NCI-H82 treated with DMSO at 0.1 percent for 48 hours (cell line): ENCODE results near the gene PNMA8B.

ENCODE experiments used
- DNase-seq: peaks from one replicate; lab custom pipeline; 2025; ENCODE audit not compliant: unreplicated experiment; lab: John Stamatoyannopoulos, UW

Gene PNMA8B

GRCh38 chr19:46487802-46488445 lies 7.7 kb downstream of the PNMA8B start:
- DNase-seq = peak; percentile 36

- DNase-seq = no peak
Measured at GRCh38 chr19:46487178-46487801, 8.4 kb downstream of the PNMA8B start.

- DNase-seq = no peak
Measured at GRCh38 chr19:46486358-46486757, 9.3 kb downstream of the PNMA8B start.

- no peak for DNase-seq
Measured at GRCh38 chr19:46484656-46485055, 11.0 kb downstream of the PNMA8B start.

- DNase-seq = no peak
Measured at GRCh38 chr19:46482631-46483030, 13.0 kb downstream of the PNMA8B start.

- no peak for DNase-seq
Measured at GRCh38 chr19:46481947-46482346, 13.7 kb downstream of the PNMA8B start.

GRCh38 chr19:46481223-46481848 lies 14.3 kb downstream of the PNMA8B start:
- DNase-seq = no peak

GRCh38 chr19:46480415-46480814 lies 15.3 kb downstream of the PNMA8B start:
- DNase-seq = no peak

- DNase-seq = no peak
Measured at GRCh38 chr19:46478356-46478986, 17.2 kb downstream of the PNMA8B start.

GRCh38 chr19:46475986-46476385 lies 19.7 kb downstream of the PNMA8B start:
- no peak for DNase-seq

- no peak for DNase-seq
Measured at GRCh38 chr19:46474211-46474610, 21.5 kb downstream of the PNMA8B start.

- DNase-seq = no peak
Measured at GRCh38 chr19:46472592-46472991, 23.1 kb downstream of the PNMA8B start.

- no peak for DNase-seq
Measured at GRCh38 chr19:46471811-46472543, 23.7 kb downstream of the PNMA8B start.

- DNase-seq = peak; percentile 68
Measured at GRCh38 chr19:46471116-46471733, 24.4 kb downstream of the PNMA8B start, which contains the start of gene PNMA8A. Gene PNMA8A (minus strand): TSS chr19:46471563. CDS start chr19:46471035, 528 bp downstream.

- no peak for DNase-seq
Measured at GRCh38 chr19:46470376-46470775, 25.3 kb downstream of the PNMA8B start.

GRCh38 chr19:46469541-46470185 lies 26.0 kb downstream of the PNMA8B start:
- no peak for DNase-seq

- DNase-seq = no peak
Measured at GRCh38 chr19:46466536-46467196, 29.0 kb downstream of the PNMA8B start.

GRCh38 chr19:46463516-46463915 lies 32.2 kb downstream of the PNMA8B start:
- DNase-seq = no peak

GRCh38 chr19:46461537-46461936 lies 34.1 kb downstream of the PNMA8B start:
- no peak for DNase-seq

- DNase-seq = no peak
Measured at GRCh38 chr19:46460981-46461380, 34.7 kb downstream of the PNMA8B start.
